Measurements from ENCODE around the gene ZBTB18.

DNA sequence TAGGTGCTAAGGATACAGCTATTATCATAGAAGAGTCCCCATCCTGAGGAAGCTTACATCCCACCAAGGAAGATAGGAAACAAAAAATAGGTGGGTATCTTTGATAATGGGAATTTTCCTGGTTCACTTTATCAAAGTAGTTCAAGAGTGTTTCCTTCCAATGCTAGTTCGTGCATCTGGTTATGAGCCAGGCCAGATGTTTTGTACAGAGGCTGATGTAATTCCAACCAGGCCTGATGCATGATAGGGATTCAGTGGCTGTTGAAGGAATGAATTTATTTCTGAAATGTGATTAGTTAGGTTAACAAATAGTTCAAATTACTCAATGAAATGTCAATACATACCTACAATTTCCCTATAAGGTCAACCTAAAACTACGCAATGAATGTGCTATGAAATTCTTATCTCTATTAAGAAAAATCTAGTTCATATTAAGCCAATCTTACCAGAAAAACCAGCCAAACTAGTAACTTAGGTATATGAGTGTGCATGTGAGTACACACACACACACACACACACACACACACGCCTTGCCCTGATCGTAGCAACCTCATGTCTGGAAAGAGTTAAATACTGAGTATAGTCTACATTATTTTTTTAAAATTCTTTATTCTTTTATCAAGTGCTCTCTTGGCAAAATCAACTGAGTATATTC lies 9.5 kb upstream of the ZBTB18 start:
- TF ChIP-seq, protein P1, sequence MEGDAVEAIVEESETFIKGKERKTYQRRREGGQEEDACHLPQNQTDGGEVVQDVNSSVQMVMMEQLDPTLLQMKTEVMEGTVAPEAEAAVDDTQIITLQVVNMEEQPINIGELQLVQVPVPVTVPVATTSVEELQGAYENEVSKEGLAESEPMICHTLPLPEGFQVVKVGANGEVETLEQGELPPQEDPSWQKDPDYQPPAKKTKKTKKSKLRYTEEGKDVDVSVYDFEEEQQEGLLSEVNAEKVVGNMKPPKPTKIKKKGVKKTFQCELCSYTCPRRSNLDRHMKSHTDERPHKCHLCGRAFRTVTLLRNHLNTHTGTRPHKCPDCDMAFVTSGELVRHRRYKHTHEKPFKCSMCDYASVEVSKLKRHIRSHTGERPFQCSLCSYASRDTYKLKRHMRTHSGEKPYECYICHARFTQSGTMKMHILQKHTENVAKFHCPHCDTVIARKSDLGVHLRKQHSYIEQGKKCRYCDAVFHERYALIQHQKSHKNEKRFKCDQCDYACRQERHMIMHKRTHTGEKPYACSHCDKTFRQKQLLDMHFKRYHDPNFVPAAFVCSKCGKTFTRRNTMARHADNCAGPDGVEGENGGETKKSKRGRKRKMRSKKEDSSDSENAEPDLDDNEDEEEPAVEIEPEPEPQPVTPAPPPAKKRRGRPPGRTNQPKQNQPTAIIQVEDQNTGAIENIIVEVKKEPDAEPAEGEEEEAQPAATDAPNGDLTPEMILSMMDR (IDR thresholded peaks at IDR 0.05): no peak
- no peak for TF ChIP-seq POLR2A (IDR thresholded peaks at IDR 0.05)

All from upper lobe of left lung (tissue), 4 donors.